HEK293T (cell line): ENCODE measurements around the gene ADGRD1.

ENCODE experiments used
- CTCF ChIA-PET: fragments of 350-600 bp; formaldehyde crosslinking; extraction: SDS; loops from one replicate; lab custom pipeline; 2021; ENCODE audit warnings: antibody characterized with exemption, inconsistent platforms; lab: Yijun Ruan, JAX
- POLR2A ChIA-PET: fragments of 350-600 bp; formaldehyde crosslinking; extraction: SDS; loops from one replicate; lab custom pipeline; 2020; ENCODE audit warnings: antibody characterized with exemption, inconsistent platforms; lab: Yijun Ruan, JAX
- DNase-seq: peaks from one replicate; pipeline ENCODE4 v3.0.0; 2012; ENCODE audit warnings: mixed read lengths; ENCODE audit errors: extremely low spot score
- ARNT ChIP-seq: fragments of 450-650 bp; IDR thresholded peaks from 2 replicates; pipeline ENCODE4 v1.6.1; 2017; ENCODE audit warnings: mild to moderate bottlenecking
- BHLHE40 ChIP-seq: fragments of 450-650 bp; IDR thresholded peaks from 2 replicates; pipeline ENCODE4 v1.6.1; 2016; ENCODE audit warnings: mild to moderate bottlenecking, moderate library complexity, borderline replicate concordance
- CTBP1 ChIP-seq: fragments of 450-650 bp; IDR thresholded peaks from 2 replicates; pipeline ENCODE4 v1.6.1; 2016; ENCODE audit warnings: borderline replicate concordance
- ELF4 ChIP-seq: fragments of 450-650 bp; IDR thresholded peaks from 2 replicates; pipeline ENCODE4 v1.6.1; 2017; ENCODE audit warnings: antibody characterized with exemption
- FOXA1 ChIP-seq: fragments of 450-650 bp; IDR thresholded peaks from 2 replicates; pipeline ENCODE4 v1.6.1; 2016; ENCODE audit warnings: mild to moderate bottlenecking
- FOXK2 ChIP-seq: fragments of 450-650 bp; IDR thresholded peaks from 2 replicates; pipeline ENCODE4 v1.6.1; 2016; ENCODE audit warnings: mild to moderate bottlenecking
- FOXM1 ChIP-seq: fragments of 450-650 bp; IDR thresholded peaks from 2 replicates; pipeline ENCODE4 v1.6.1; 2017; ENCODE audit warnings: mild to moderate bottlenecking, borderline replicate concordance
- HDGF ChIP-seq: fragments of 450-650 bp; IDR thresholded peaks from 2 replicates; pipeline ENCODE4 v1.6.1; 2017; ENCODE audit warnings: antibody characterized with exemption, borderline replicate concordance
- L3MBTL2 ChIP-seq: fragments of 450-650 bp; conservative IDR thresholded peaks from 2 replicates; pipeline ENCODE4 v1.6.1; 2016; ENCODE audit warnings: mild to moderate bottlenecking
- LEF1 ChIP-seq: fragments of 450-650 bp; IDR thresholded peaks from 2 replicates; pipeline ENCODE4 v1.6.1; 2017; ENCODE audit warnings: mild to moderate bottlenecking, borderline replicate concordance
- NFRKB ChIP-seq: fragments of 450-650 bp; IDR thresholded peaks from 2 replicates; pipeline ENCODE4 v1.6.1; 2016; ENCODE audit warnings: mild to moderate bottlenecking, moderate library complexity
- PKNOX1 ChIP-seq: fragments of 450-650 bp; IDR thresholded peaks from 2 replicates; pipeline ENCODE4 v1.6.1; 2016
- SP1 ChIP-seq: fragments of 450-650 bp; IDR thresholded peaks from 2 replicates; pipeline ENCODE4 v1.6.1; 2017
- SUZ12 ChIP-seq: fragments of 450-650 bp; IDR thresholded peaks from 2 replicates; pipeline ENCODE4 v1.6.1; 2016; ENCODE audit warnings: mild to moderate bottlenecking
- TARDBP ChIP-seq: fragments of 450-650 bp; IDR thresholded peaks from 2 replicates; pipeline ENCODE4 v1.6.1; 2016
- ZNF384 ChIP-seq: fragments of 450-650 bp; IDR thresholded peaks from 2 replicates; pipeline ENCODE4 v1.6.1; 2016

Gene ADGRD1

GRCh38 chr12:131044760-131045381 is 91.2 kb downstream of the ADGRD1 start:
- TF ChIP-seq SP1 (no peak), ARNT (no peak), ELF4 (no peak), PKNOX1 (no peak)
- POLR2A ChIA-PET = no interaction called here
- no peak for DNase-seq
- CTCF ChIA-PET = no interaction called here

- ChIA-PET POLR2A (no interaction called here), CTCF (no interaction called here)
- no peak for DNase-seq
- no peak for TF ChIP-seq BHLHE40
- TF ChIP-seq PKNOX1 = 0 out of 2 replicates have a peak, but pooled peaks have one; percentile 11
Measured at GRCh38 chr12:131045705-131046460, 92.2 kb downstream of the ADGRD1 start.

- DNase-seq = no peak
- ChIA-PET POLR2A (no interaction called here), CTCF (no interaction called here)
- TF ChIP-seq ARNT (no peak), FOXA1 (no peak), ZNF384 (no peak), PKNOX1 (no peak), TARDBP (no peak), SP1 (no peak), ELF4 (no peak), BHLHE40 (no peak), FOXK2 (no peak), L3MBTL2 (no peak), FOXM1 (no peak), SUZ12 (no peak), CTBP1 (no peak), LEF1 (no peak), NFRKB (no peak), HDGF (no peak)
Measured at GRCh38 chr12:131046813-131047788, 93.4 kb downstream of the ADGRD1 start.

- TF ChIP-seq HDGF = no peak
- no peak for TF ChIP-seq BHLHE40
- no peak for TF ChIP-seq ELF4
- no peak for TF ChIP-seq ARNT
- no peak for TF ChIP-seq CTBP1
- no peak for TF ChIP-seq FOXM1
- no peak for TF ChIP-seq FOXK2
- TF ChIP-seq SP1 = no peak
- no peak for TF ChIP-seq LEF1
- no peak for TF ChIP-seq NFRKB
- no peak for TF ChIP-seq PKNOX1
- TF ChIP-seq TARDBP = no peak
- TF ChIP-seq FOXA1 = no peak
- no peak for TF ChIP-seq SUZ12
- no peak for TF ChIP-seq ZNF384
- TF ChIP-seq L3MBTL2 = no peak
- POLR2A ChIA-PET = no interaction called here
- DNase-seq = no peak
- CTCF ChIA-PET = no interaction called here
Measured at GRCh38 chr12:131047789-131048610, 94.3 kb downstream of the ADGRD1 start.

- DNase-seq = no peak
- POLR2A ChIA-PET = no interaction called here
- TF ChIP-seq SUZ12 = no peak
- CTCF ChIA-PET = no interaction called here
Measured at GRCh38 chr12:131048611-131048990, 94.9 kb downstream of the ADGRD1 start.
